KMS-11 (cell line): ENCODE data around the gene NDUFAF7.

Source experiments
- H2AFZ ChIP-seq: fragments of 200-600 bp; sonication (generic); 2 replicates; pipeline ENCODE4 v1.6.1; 2016; ENCODE audit warnings: antibody characterized with exemption, mixed run types, low read depth
- H3K27ac ChIP-seq: fragments of 200-600 bp; sonication (generic); 2 replicates; pipeline ENCODE4 v1.6.1; 2016; ENCODE audit warnings: mild to moderate bottlenecking, mixed run types
- H3K27me3 ChIP-seq: fragments of 200-600 bp; sonication (generic); 2 replicates; pipeline ENCODE4 v1.6.1; 2017; ENCODE audit warnings: mild to moderate bottlenecking, low read depth, mixed run types, moderate library complexity; ENCODE audit not compliant: insufficient read depth
- H3K36me3 ChIP-seq: fragments of 200-600 bp; sonication (generic); 2 replicates; pipeline ENCODE4 v1.6.1; 2017; ENCODE audit warnings: mild to moderate bottlenecking, mixed run types; ENCODE audit not compliant: insufficient read depth
- H3K4me1 ChIP-seq: fragments of 200-600 bp; sonication (generic); 2 replicates; pipeline ENCODE4 v1.6.1; 2016; ENCODE audit warnings: mild to moderate bottlenecking, low read depth, mixed run types; ENCODE audit not compliant: poor library complexity, severe bottlenecking
- H3K4me2 ChIP-seq: fragments of 200-600 bp; sonication (generic); 2 replicates; pipeline ENCODE4 v1.7.0; 2016; ENCODE audit warnings: mild to moderate bottlenecking, mixed run types
- H3K4me3 ChIP-seq: fragments of 200-600 bp; sonication (generic); IDR thresholded peaks from 2 replicates; pipeline ENCODE4 v1.6.1; 2017; ENCODE audit warnings: low read depth, low read length, mixed read lengths; ENCODE audit not compliant: insufficient read depth
- H3K79me2 ChIP-seq: fragments of 200-600 bp; sonication (generic); 2 replicates; pipeline ENCODE4 v1.6.1; 2016; ENCODE audit warnings: low read depth, mixed run types; ENCODE audit not compliant: insufficient read depth
- H3K9ac ChIP-seq: fragments of 200-600 bp; sonication (generic); 2 replicates; pipeline ENCODE4 v1.6.1; 2016; ENCODE audit warnings: mild to moderate bottlenecking, mixed run types
- H4K20me1 ChIP-seq: fragments of 200-600 bp; sonication (generic); 2 replicates; pipeline ENCODE4 v1.6.1; 2016; ENCODE audit warnings: mild to moderate bottlenecking, mixed run types; ENCODE audit not compliant: insufficient read depth
- TF ChIP-seq, protein P1 (sequence below): fragments of 200-600 bp; sonication (generic); conservative IDR thresholded peaks from 2 replicates; pipeline ENCODE4 v1.6.1; 2017; ENCODE audit warnings: low read depth, mild to moderate bottlenecking, antibody characterized with exemption, low read length, moderate library complexity, mixed read lengths

The NDUFAF7 gene, protein sequence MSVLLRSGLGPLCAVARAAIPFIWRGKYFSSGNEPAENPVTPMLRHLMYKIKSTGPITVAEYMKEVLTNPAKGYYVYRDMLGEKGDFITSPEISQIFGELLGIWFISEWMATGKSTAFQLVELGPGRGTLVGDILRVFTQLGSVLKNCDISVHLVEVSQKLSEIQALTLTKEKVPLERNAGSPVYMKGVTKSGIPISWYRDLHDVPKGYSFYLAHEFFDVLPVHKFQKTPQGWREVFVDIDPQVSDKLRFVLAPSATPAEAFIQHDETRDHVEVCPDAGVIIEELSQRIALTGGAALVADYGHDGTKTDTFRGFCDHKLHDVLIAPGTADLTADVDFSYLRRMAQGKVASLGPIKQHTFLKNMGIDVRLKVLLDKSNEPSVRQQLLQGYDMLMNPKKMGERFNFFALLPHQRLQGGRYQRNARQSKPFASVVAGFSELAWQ

DNA sequence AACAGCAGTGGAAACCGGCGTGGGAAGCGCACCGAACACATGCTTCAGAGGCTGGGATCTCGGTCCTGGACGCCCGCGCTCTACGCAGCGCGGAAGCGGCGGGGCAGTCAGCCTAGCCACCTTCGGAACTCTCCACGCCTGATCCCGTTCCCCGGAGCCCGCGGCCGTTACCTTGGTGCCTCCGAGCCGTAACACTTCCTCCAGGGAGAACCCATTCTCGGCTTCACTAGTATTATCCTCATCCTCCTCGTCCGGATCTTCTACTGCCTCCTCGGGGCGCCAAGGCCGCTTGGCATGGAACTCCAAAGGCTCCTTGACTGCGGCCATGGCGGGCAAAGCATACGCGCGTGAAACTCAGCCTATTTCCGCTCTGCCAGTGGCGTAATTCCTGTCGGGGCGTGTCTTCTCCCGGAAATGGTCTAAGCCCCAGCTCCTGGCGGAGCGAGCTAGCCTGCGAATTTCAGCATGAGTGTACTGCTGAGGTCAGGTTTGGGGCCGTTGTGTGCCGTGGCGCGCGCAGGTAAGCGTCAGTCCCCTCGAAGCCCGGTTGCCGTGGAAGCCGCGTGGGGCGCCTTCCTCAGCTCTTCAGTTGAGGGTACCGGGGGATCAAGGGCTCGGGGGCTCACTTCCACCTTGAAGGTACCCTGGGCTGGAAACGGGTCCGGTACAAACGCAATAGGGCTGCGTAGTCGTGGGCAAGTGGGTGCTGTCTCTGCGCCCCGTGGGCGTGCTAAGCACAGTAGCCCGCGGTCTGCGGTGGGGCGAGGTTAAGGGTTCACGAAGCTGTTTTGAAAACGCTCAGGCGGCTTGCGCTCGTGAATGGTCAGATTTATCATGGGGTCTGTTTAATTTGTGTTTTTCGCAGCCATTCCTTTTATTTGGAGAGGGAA, at the start of gene NDUFAF7, which contains the start of gene CEBPZ:
Gene NDUFAF7, plus strand, starts transcription at position 418 of the 890 bp plus-strand sequence. Its CDS starts 48 bp downstream, at position 466.
Gene CEBPZ, minus strand, starts transcription at position 356 of the 890 bp plus-strand sequence. Its CDS starts 29 bp downstream, at position 327.
- peaks cover 29% of the 10 kb centered on the region for H3K4me1 ChIP-seq
- peak within 1 kb of the TSS; percentile 91 for H2AFZ ChIP-seq
- H3K36me3 ChIP-seq: peaks cover 18% of the 10 kb centered on the region; the same call in 1 of the 2 replicates
- TF ChIP-seq, protein P1, sequence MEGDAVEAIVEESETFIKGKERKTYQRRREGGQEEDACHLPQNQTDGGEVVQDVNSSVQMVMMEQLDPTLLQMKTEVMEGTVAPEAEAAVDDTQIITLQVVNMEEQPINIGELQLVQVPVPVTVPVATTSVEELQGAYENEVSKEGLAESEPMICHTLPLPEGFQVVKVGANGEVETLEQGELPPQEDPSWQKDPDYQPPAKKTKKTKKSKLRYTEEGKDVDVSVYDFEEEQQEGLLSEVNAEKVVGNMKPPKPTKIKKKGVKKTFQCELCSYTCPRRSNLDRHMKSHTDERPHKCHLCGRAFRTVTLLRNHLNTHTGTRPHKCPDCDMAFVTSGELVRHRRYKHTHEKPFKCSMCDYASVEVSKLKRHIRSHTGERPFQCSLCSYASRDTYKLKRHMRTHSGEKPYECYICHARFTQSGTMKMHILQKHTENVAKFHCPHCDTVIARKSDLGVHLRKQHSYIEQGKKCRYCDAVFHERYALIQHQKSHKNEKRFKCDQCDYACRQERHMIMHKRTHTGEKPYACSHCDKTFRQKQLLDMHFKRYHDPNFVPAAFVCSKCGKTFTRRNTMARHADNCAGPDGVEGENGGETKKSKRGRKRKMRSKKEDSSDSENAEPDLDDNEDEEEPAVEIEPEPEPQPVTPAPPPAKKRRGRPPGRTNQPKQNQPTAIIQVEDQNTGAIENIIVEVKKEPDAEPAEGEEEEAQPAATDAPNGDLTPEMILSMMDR: no peak
- peak within 1 kb of the TSS; percentile 69 for H3K9ac ChIP-seq
- H3K27ac ChIP-seq: peak within 1 kb of the TSS; percentile 61
- peaks cover 84% of the 10 kb centered on the region for H3K79me2 ChIP-seq
- no peaks in the 10 kb centered on the region for H4K20me1 ChIP-seq
- H3K27me3 ChIP-seq: no peaks in the 10 kb centered on the region
- peak within 1 kb of the TSS; percentile 98 for H3K4me3 ChIP-seq
- H3K4me2 ChIP-seq: peak within 1 kb of the TSS; percentile 82

DNA sequence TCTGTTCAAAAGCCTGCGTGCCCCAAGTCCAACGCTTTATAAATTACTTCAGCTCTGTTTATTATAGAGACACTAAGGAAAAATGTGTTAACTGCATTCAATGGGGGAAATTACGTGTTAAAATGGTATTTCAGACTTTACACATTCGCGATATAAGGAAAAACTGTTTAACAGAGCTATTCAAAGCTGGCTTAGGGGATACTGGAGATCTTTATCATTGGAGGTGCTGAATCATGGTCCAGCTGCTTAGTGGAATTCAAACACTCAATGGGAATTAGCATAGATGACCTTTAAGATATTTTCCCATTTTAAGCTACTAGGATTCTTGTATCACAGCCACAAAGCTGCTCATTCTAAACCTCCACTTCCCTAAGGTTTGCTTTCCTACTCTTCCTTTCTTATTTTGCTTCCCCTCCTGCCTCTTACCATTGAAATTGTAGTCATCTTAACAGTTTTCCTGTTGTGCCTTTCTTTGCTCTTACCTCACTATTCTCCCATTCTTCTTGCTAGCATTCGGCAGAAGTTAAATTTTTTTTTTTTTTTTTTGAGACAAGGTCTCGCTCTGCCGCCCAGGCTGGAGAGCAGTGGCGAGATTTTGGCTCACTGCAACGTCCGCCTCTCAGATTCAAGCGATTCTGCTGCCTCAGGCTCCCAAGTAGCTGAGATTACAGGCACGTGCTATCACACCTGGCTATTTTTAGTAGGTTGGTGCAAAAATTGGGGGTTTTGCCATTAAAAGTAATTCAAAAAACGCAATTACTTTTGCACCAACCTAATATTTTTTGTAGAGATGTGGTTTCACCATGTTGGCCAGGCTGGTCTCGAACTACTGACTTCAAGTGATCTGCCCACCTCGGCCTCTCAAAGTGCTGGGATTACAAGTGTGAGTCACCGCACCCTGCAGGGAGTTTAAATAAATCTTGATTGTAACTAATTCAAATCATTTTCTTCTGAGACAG, 49.5 kb upstream of the NDUFAF7 start:
- Histone ChIP-seq H4K20me1 (no peaks in the 10 kb centered on the region), H3K4me1 (peaks cover 16% of the 10 kb centered on the region), H3K4me2 (no peak overlapping the region), H3K27ac (no peak overlapping the region), H3K27me3 (no peaks in the 10 kb centered on the region), H3K4me3 (no peak overlapping the region), H3K9ac (no peak overlapping the region), H3K79me2 (no peaks in the 10 kb centered on the region), H2AFZ (no peak overlapping the region), H3K36me3 (no peaks in the 10 kb centered on the region)
- TF ChIP-seq, protein P1: no peak

DNA sequence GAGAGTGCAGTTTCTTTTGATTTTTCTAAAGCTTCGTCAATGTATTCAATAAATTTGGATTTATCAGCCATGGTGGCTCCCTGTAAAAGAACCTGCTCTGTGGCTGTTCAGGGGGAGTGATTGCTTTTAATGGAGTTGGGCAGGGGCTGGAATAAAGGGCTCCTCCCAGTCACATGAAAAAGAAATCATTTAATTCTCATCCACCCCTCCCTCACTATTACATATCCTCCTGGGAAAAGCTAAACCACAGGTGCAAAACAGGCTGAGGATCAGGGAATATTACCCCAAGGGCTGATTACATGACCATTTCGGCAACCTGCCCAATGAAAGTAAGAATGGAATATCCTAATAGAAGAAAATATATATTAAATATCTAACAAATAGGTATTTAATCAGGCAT, 42.9 kb upstream of the NDUFAF7 start, which contains the start of gene SULT6B1:
Gene SULT6B1, minus strand, starts transcription at position 101 of the 400 bp plus-strand sequence. Its CDS starts 30 bp downstream, at position 71.
- TF ChIP-seq, protein P1: no peak
- Histone ChIP-seq H3K9ac (no peak within 1 kb of the TSS), H3K27me3 (no peaks in the 10 kb centered on the region), H3K4me2 (no peak within 1 kb of the TSS), H3K4me3 (no peak within 1 kb of the TSS), H3K4me1 (peaks cover 16% of the 10 kb centered on the region), H4K20me1 (no peaks in the 10 kb centered on the region), H2AFZ (no peak within 1 kb of the TSS), H3K36me3 (no peaks in the 10 kb centered on the region), H3K27ac (no peak within 1 kb of the TSS), H3K79me2 (no peaks in the 10 kb centered on the region)
